Astrocyte of the cerebellum (primary cell): Measurements from ENCODE around the gene FTO.

Source experiments
- DNase-seq: peaks from one replicate; pipeline ENCODE4 v3.0.0-alpha.2; 2011; ENCODE audit warnings: low read depth
- H3K4me3 ChIP-seq: 2 replicates; pipeline ENCODE4 v1.5.1; 2011; ENCODE audit warnings: mild to moderate bottlenecking, low read depth, low read length, moderate library complexity
- CTCF ChIP-seq: IDR thresholded peaks from 2 replicates; pipeline ENCODE4 v1.5.1; 2012; ENCODE audit warnings: low read length, low read depth, moderate library complexity, mild to moderate bottlenecking; ENCODE audit errors: missing control alignments
- in situ Hi-C: cut with HindIII; loops from 2 replicates; pipeline ENCODE4 v1.10.0; 2017; ENCODE audit warnings: low sequenced_read_pairs

FTO gene

GRCh38 chr16:53821487-53821886 lies 117.5 kb downstream of the FTO start:
- in situ Hi-C loops, result no loop called here
- no peak for DNase-seq
- TF ChIP-seq CTCF, result no peak
- no peak overlapping the region for H3K4me3 ChIP-seq

GRCh38 chr16:53821957-53822625 lies 118.1 kb downstream of the FTO start:
- in situ Hi-C loops, result no loop called here
- peak; percentile 51 for DNase-seq
- TF ChIP-seq CTCF, result peak; percentile 13
- no peak overlapping the region for H3K4me3 ChIP-seq

- no peak for DNase-seq
- H3K4me3 ChIP-seq, result no peak overlapping the region
- in situ Hi-C loops, result no loop called here
- no peak for TF ChIP-seq CTCF
These were observed 119.1 kb downstream of the FTO start for GRCh38 chr16:53822936-53823529.

- TF ChIP-seq CTCF, result no peak
- no peak overlapping the region for H3K4me3 ChIP-seq
- DNase-seq, result no peak
- in situ Hi-C loops, result no loop called here
These were observed 122.7 kb downstream of the FTO start for GRCh38 chr16:53826658-53827057.

- no peak for TF ChIP-seq CTCF
- H3K4me3 ChIP-seq, result no peak overlapping the region
- in situ Hi-C loops, result no loop called here
- no peak for DNase-seq
These were observed 123.8 kb downstream of the FTO start for GRCh38 chr16:53827741-53828140.

- no peak for DNase-seq
- TF ChIP-seq CTCF, result no peak
- in situ Hi-C loops, result no loop called here
- H3K4me3 ChIP-seq, result no peak overlapping the region
These were observed 125.3 kb downstream of the FTO start for GRCh38 chr16:53829186-53829747.
